DND-41 (cell line): Measurements from ENCODE around the gene CMTM3.

Experiments
- CTCF ChIP-seq: IDR thresholded peaks from 2 replicates; pipeline ENCODE4 v1.5.1; 2012; ENCODE audit warnings: borderline replicate concordance, low read length, moderate library complexity, mild to moderate bottlenecking; ENCODE audit not compliant: poor library complexity, severe bottlenecking; ENCODE audit errors: extremely low read depth
- EZH2 ChIP-seq: IDR thresholded peaks from 3 replicates; pipeline ENCODE4 v1.6.1; 2012; ENCODE audit warnings: borderline replicate concordance, low read depth, mild to moderate bottlenecking, moderate library complexity, low read length, inconsistent platforms; ENCODE audit not compliant: severe bottlenecking

GRCh38 chr16:66596986-66597848 lies 7.3 kb upstream of the CMTM3 start:
- TF ChIP-seq CTCF (no peak), EZH2 (no peak)
